ENCODE measurements around the gene ARHGAP40. TPM values are rescaled to one million over a fixed set of nuclear protein-coding genes. Genes with fewer than 3 reads are reported as not detected.

ARHGAP40 gene
- total and polyA plus RNA-seq, 2 of the 8 experiments (the other 6 are each of a cell fraction or from before 2014, with no cell fraction given), result 0.74 to 1.4 TPM

DNA sequence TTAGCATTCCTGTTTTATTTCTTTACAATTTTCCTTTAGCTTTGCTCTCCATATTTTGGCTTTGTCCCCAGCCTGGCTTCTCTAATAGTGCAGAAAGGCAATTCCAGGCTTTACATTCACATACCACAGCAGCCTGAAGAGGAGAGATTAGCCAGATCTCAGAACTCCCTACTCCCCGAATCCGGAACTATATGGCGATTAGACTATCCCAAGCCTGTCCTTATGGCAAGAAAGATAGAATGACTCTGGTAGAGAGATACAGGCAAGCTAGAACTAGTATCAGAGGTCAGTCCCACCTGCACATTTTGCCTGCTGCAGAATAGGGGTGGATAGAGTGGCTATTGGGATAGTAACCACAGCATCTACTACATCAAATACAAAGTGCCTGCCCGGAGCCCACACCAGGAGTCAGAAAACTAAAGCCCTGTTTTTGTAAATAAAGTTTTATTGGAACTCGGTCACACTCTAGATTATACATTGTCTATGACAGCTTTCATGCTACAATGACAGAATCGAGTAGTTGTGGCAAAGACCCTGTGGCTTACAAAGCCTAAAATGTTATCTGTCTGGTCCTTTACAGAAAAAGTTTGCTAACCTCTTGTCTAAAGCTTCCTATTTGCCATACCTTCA, 37.7 kb upstream of the ARHGAP40 start:
- no peak overlapping the region for H4K8ac ChIP-seq (ENCODE audit: extremely low read depth, insufficient read depth, low read length)
- no peak for DNase-seq (ENCODE audit: low read depth in 1 of 2, low spot score in 2 of 2)
- no peak overlapping the region for H2BK20ac ChIP-seq (ENCODE audit: low read length)
- H3K56ac ChIP-seq (replicated peaks; ENCODE audit: insufficient read length, low read depth, low read length), result no peak overlapping the region
- H4K91ac ChIP-seq (replicated peaks; ENCODE audit: insufficient read length, low read length), result no peak overlapping the region
- no peaks in the 10 kb centered on the region for H3K4me1 ChIP-seq (replicated peaks in 1 of 4; ENCODE audit: control insufficient read depth in 3 of 4, insufficient read depth in 4 of 4, low read length in 3 of 4)
- H3K79me1 ChIP-seq (ENCODE audit: low read depth, low read length), result no peaks in the 10 kb centered on the region
- POLR2A ChIA-PET (ENCODE audit: partially characterized antibody), result interaction anchor here (0.8 to 1.3 kb wide), 2 partner anchors 9 to 362 kb away, joined by 3 to 4 read pairs; no protein-coding TSS in a partner anchor
- H3K27me3 ChIP-seq (replicated peaks in 1 of 4; ENCODE audit: control insufficient read depth in 3 of 4, extremely low read depth in 1 of 4, insufficient read depth in 3 of 4, low read length in 3 of 4), result no peaks in the 10 kb centered on the region
- 94% methylated on average over 6 of the region's 6 CpGs; no CpG with 5 or more reads in 1 of the 2 experiments for WGBS, 2 experiments (ENCODE audit: extremely low coverage in 1 of 2, insufficient coverage in 1 of 2, insufficient read length in 1 of 2, insufficient replicate concordance in 2 of 2, low coverage in 1 of 2, low lambda C conversion rate in 2 of 2, missing lambda C conversion rate in 1 of 2)
- no peak overlapping the region for H3K9ac ChIP-seq (replicated peaks in 1 of 4; ENCODE audit: extremely low read depth in 1 of 4, low read depth in 3 of 4, low read length in 3 of 4)
- no peak overlapping the region for H2BK15ac ChIP-seq (ENCODE audit: low read length)
- H3K4ac ChIP-seq (replicated peaks; ENCODE audit: insufficient read length, low read depth, low read length), result no peak overlapping the region
- no peak for TF ChIP-seq CTBP2 (IDR thresholded peaks at IDR 0.05; ENCODE audit: borderline replicate concordance, insufficient read depth, insufficient read length, low read length)
- TF ChIP-seq NRF1 (IDR thresholded peaks at IDR 0.05; ENCODE audit: low read depth, low read length), result no peak
- TF ChIP-seq JUND (IDR thresholded peaks at IDR 0.05; ENCODE audit: low read length), result no peak
- TF ChIP-seq POU5F1 (IDR thresholded peaks at IDR 0.05; ENCODE audit: low read depth, low read length), result no peak
- TF ChIP-seq CBX5 (IDR thresholded peaks at IDR 0.05; ENCODE audit: low read depth, low read length), result no peak
- TF ChIP-seq YY1 (IDR thresholded peaks at IDR 0.05; ENCODE audit: low read depth, low read length), result no peak
- TF ChIP-seq SIX5 (IDR thresholded peaks at IDR 0.05; ENCODE audit: low read depth, low read length), result no peak
- no peak for TF ChIP-seq FOSL1 (IDR thresholded peaks at IDR 0.05; ENCODE audit: insufficient read depth, low read depth, low read length)
- no peak overlapping the region for H3K14ac ChIP-seq (ENCODE audit: insufficient read length)
- CTCF ChIA-PET (ENCODE audit: partially characterized antibody), result interaction anchor here (0.7 to 0.8 kb wide), 2 partner anchors 23 to 39 kb away, joined by 3 read pairs; no protein-coding TSS in a partner anchor
- no peak overlapping the region for H3K4me3 ChIP-seq (ENCODE audit: extremely low read depth in 1 of 4, insufficient read depth in 2 of 4, low read depth in 3 of 4, low read length in 4 of 4)
- H4K20me1 ChIP-seq (replicated peaks in 1 of 2; ENCODE audit: control insufficient read depth in 1 of 2, insufficient read depth in 2 of 2, low read length in 2 of 2), result no peaks in the 10 kb centered on the region
- no peak overlapping the region for H2BK12ac ChIP-seq (ENCODE audit: low read depth, low read length)
- H2AK5ac ChIP-seq (ENCODE audit: low read depth, low read length), result no peak overlapping the region
- H3K4me2 ChIP-seq (ENCODE audit: insufficient read depth in 1 of 2, low read depth in 2 of 2, low read length in 2 of 2), result no peak overlapping the region
- H2AFZ ChIP-seq (ENCODE audit: low read length), result no peak overlapping the region
- no peak overlapping the region for H4K5ac ChIP-seq (ENCODE audit: insufficient read length, low read depth, low read length)
- H3K23me2 ChIP-seq (ENCODE audit: low read depth, low read length), result no peaks in the 10 kb centered on the region
- H3K18ac ChIP-seq (ENCODE audit: extremely low read depth, low read length), result no peak overlapping the region
- peaks cover 0 to 7% (median 2%) of the 10 kb centered on the region in 4 experiments; a peak in 4 of 8 replicates for H3K36me3 ChIP-seq (ENCODE audit: control insufficient read depth in 2 of 4, insufficient read depth in 4 of 4, low read length in 3 of 4)
- H3K23ac ChIP-seq (ENCODE audit: insufficient read length), result no peak overlapping the region
- H3K79me2 ChIP-seq (ENCODE audit: control insufficient read depth in 1 of 2, insufficient read depth in 2 of 2, low read length in 2 of 2), result no peaks in the 10 kb centered on the region
- H3K27ac ChIP-seq (ENCODE audit: low read depth, low read length), result no peak overlapping the region
- no peak overlapping the region for H2BK120ac ChIP-seq (replicated peaks; ENCODE audit: low read depth, low read length)
- no peaks in the 10 kb centered on the region for H3K9me3 ChIP-seq (ENCODE audit: insufficient read depth in 2 of 2, low read depth in 1 of 2, low read length in 1 of 2)
- no peak for FAIRE-seq
- no peak overlapping the region for H2BK5ac ChIP-seq (ENCODE audit: low read depth, low read length)

All from H1 (cell line).